GM19025 (cell line): Measurements from ENCODE around the gene MGAT1.

Experiments used
- ATAC-seq: cut with Tn5 transposase; IDR thresholded peaks from one replicate; pipeline ENCODE4 v1.9.1; 2021; ENCODE audit warnings: mild to moderate bottlenecking, low read depth, moderate library complexity; ENCODE audit not compliant: unreplicated experiment

Gene MGAT1

GRCh38 chr5:180824630-180825476, 22.2 kb upstream of the MGAT1 start:
- ATAC-seq = no peak

DNA sequence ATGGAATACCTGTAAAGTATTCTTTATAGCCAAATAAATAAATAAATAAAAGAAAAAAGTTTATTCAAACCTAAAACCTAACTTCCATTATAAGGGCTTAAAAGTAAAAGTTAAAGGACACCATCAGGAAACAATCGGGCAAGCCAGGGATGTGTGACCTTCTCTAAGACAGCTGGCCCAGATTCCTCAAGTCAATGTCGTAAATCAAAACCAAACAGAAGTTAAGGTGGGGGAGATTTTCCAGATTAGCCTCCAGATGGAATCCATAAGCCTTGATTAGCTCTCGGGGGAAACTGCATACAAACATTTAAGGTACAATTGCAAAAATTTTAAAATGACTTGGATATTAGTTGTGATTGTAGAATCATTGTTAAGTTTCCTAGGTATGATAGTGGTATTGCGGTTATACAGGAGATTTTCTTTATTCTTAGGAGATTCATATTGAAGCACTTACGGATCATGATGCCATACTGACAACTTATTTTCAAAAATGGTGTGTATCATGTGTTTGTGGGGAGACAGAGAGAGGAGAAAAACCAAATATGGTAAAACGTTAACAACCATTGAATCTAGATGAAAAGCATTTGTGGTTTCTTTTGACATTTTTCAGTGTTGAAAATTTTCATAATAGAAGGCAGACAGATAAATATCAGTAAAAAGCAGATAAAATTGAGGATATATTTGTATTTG, 21.5 kb upstream of the MGAT1 start:
- ATAC-seq = no peak

- no peak for ATAC-seq
These were observed 20.7 kb upstream of the MGAT1 start for GRCh38 chr5:180823346-180823745.

- ATAC-seq = no peak
These were observed 18.9 kb upstream of the MGAT1 start for GRCh38 chr5:180821538-180821937.

DNA sequence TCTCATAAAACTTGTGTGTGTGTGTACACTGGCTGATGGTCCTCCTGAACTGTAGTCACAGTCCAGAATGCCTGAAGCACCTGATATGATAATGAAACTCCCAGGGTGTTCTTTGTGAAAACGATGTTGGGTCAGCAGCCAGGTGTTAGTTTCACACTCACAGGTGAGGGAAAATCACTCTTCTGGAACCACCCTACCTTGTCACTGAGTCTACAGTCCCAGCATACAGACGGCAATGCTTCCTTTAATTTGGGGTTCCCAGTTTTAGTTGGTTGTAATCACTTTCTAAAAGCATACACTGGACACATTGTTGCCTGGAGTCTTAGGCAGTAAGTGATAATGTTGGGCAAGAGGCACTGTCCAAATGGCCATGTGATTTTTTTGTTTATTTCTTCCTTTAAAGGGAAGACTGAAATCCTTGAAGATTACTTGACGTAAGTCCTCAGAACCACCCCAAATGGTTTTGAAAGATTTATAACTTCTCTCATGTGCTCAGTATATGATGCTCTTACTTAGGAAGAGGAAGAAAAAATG, 18.2 kb upstream of the MGAT1 start:
- ATAC-seq = peak; percentile 75

- no peak for ATAC-seq
These were observed 16.2 kb upstream of the MGAT1 start for GRCh38 chr5:180818677-180819341.

DNA sequence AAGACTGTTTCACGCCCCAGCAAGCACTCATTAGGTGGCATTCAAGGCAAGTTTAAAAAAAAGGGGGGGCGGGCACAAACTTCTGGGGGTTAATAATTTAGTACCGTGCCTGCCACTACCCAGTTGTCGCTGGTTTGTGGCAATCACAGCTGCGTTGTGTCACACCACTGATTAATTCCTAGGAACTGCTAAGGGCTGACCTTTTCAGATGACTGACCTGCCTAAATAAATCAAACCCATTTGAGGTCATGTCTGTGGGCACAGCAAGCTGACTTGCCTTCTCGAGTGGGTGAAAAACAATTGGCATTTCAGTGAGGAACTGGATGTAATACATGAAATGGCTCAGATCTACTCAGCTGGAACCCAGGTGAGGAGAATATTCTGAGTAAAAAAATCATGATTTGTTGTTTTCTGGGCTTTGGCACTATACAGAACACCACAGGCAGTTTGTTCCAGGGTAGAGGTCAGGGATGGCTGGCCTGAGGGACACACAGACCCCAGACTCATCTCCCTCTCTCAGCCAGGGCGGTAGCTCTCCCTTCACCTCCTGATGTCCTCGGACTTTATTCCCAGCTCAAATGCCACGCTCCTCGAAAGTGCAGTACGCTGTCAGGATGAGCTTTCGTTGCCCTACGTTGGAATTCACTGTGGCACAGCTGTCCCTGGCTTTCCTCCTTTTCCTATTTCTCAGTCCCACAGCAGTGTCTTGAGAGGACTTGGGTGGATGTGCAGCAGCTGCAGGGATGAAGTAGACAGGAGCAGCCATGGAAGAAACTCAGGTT, 15.5 kb upstream of the MGAT1 start:
- ATAC-seq = no peak

DNA sequence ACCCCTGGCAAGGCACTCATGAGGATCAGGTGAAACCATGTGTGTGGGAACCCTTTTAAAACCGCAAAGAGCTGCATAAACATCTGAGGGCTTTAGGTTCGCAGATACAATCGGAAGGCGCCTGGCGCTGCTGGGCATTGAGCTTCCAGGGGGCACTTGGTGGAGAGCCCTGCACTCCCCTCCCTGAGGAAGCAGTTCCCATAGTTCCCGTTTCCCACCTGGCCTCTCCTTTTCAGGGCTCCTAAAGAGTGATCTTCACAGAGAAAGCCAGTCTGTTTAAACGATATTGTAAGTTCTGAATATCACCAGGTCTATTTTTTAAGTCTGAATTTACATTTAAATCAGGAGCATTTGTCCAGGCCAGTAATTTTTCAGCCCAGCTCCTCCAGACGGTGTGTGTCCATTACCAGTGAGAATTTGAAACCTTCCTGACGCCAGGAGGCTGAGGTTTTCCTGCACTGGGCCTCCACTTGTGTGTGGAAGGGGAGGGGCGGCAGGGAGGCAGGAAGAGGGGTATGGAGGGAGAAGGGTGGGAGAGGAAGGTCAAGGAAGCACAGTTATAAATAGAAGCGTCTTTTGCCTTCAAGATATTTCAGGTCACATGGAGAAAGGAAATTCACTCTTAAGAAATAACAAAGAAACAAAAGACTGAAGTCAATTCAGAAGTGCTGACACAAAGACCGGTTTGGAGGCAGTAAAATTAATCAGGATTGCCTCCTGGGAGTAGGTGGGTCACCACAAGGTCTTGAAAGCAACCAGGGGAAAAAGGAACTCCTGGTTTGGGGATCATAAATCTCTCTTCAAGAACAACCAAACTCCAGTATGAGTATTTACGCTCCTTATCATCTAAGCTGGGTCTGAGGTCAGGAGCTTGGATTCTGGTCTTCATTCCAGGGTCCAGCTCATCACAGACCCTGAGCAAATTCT, 14.3 kb upstream of the MGAT1 start:
- ATAC-seq = no peak

- no peak for ATAC-seq
These were observed 12.8 kb upstream of the MGAT1 start for GRCh38 chr5:180815293-180815917.

- ATAC-seq = no peak
These were observed 10.8 kb upstream of the MGAT1 start for GRCh38 chr5:180813420-180813819.

GRCh38 chr5:180811623-180812124, 9.1 kb upstream of the MGAT1 start:
- no peak for ATAC-seq

- ATAC-seq = no peak
These were observed 8.5 kb upstream of the MGAT1 start for GRCh38 chr5:180810959-180811622.

GRCh38 chr5:180810210-180810958, 7.8 kb upstream of the MGAT1 start:
- peak; percentile 62 for ATAC-seq

DNA sequence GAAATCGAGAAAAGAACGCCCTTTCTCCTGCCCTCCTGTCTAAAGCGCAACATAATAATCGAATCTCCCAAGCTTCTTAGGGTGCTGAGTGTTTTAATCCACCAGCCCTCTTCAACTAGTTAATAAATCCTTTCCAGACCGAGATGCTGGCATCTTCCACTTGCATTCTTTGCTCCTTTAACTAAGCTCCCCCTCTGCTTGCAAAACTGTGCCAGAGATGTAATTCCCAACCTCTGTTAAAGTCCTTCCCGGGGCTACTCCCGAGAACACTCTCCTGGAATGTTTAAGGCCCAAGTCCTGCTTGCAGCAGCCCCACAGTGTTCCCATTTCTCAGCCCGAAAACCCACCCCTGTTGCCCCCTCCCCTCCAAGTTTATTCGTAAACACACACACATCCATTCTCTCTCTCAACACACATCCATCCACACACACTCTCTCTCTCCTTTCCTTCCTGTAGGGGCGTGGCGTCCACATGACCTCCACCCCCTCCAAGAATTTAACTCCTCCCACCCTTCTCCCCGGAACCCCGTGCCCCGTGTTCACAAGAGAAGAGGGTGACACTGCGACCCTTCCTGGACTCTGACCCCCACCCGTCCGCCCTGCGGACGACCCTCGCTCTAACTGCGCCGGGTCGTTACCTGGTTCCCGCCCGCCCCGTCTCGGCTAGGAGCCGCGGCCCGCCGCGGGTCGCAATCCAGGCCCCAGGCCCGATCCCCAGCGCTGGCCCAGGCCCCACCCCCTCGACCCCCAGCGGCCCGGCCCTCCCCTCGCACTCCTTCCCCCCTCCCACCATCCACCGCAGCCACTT, 7.0 kb upstream of the MGAT1 start:
- ATAC-seq = peak; percentile 56

DNA sequence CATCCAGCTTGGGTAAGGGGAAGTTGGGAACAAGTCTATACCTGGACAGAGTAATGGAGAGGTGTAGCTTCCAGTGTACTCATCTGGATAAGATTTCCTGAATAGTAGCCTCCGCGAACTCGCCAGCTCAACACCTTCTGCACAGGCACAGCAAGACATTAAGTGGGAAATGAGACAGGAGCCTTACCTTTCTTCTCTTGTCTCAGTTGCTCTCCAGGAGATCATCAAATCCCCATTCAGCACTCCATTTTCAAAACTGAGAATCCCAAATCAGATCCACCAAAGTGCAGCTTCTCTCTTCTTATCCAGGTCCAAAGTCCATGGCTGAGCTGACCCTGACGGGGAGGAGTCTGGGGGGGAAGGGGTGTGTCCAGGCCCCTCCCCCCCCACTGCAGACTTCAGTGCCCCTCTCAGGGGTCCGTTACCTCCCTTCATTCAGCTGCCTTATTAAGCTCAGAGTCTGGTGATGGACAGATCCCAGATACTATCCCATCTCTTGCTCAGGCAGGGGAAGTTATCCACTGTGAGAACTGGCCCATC, 5.9 kb upstream of the MGAT1 start:
- no peak for ATAC-seq

- ATAC-seq = no peak
These were observed 5.2 kb upstream of the MGAT1 start for GRCh38 chr5:180807654-180808414.
